ENCODE results near the gene ESR1. TPM values are rescaled to one million over a fixed set of nuclear protein-coding genes. Genes with fewer than 3 reads are reported as not detected.

ESR1 gene
- polyA plus RNA-seq, 1 donor (not counting 4 experiments of a cell fraction or from before 2014, with no cell fraction given), result 0.22 TPM

- FAIRE-seq, result no peak
- no peak overlapping the region for H3K27ac ChIP-seq (ENCODE audit: control insufficient read depth, insufficient read depth, low read length)
Measured at GRCh38 chr6:151814614-151815013, 7.1 kb downstream of the ESR1 start.

GRCh38 chr6:151822252-151823111 is 15.0 kb downstream of the ESR1 start:
- H4K20me1 ChIP-seq (ENCODE audit: control insufficient read depth, extremely low read depth, insufficient read depth, low read length), result no peaks in the 10 kb centered on the region
- no peaks in the 10 kb centered on the region for H3K9me3 ChIP-seq (ENCODE audit: control insufficient read depth, low read depth, low read length)
- H3K79me2 ChIP-seq (ENCODE audit: control insufficient read depth, insufficient read depth, low read length), result no peaks in the 10 kb centered on the region
- H2AFZ ChIP-seq (ENCODE audit: control insufficient read depth, low read length), result no peak overlapping the region
- no peak overlapping the region for H3K9ac ChIP-seq (ENCODE audit: control insufficient read depth, extremely low read depth, insufficient read depth, low read length)
- H3K36me3 ChIP-seq (ENCODE audit: control insufficient read depth in 2 of 2, extremely low read depth in 1 of 2, insufficient read depth in 2 of 2, low read length in 2 of 2), result no peaks in the 10 kb centered on the region
- no peak overlapping the region for H3K27ac ChIP-seq (ENCODE audit: control insufficient read depth, insufficient read depth, low read length)
- no peaks in the 10 kb centered on the region for H3K27me3 ChIP-seq (ENCODE audit: control insufficient read depth, extremely low read depth, insufficient read depth, low read length)
- dilution Hi-C loops (cut with MboI; ENCODE audit: extremely low pct_ligation_motif_present, low sequenced_read_pairs), result no loop called here
- DNase-seq (ENCODE audit: low read depth, low spot score) (no peak), FAIRE-seq (no peak)
- H3K4me3 ChIP-seq (ENCODE audit: control insufficient read depth in 2 of 3, extremely low read depth in 1 of 3, insufficient read depth in 2 of 3, low read depth in 1 of 3, low read length in 3 of 3), result no peak overlapping the region
- no peak for TF ChIP-seq EZH2 (IDR thresholded peaks at IDR 0.05; ENCODE audit: low read length)
- H3K4me1 ChIP-seq (ENCODE audit: control insufficient read depth, extremely low read depth, insufficient read depth, low read length), result no peaks in the 10 kb centered on the region
- H3K9me1 ChIP-seq (ENCODE audit: control insufficient read depth, extremely low read depth, insufficient read depth, low read length), result no peaks in the 10 kb centered on the region
- H3K4me2 ChIP-seq (ENCODE audit: control insufficient read depth, extremely low read depth, insufficient read depth, low read depth, low read length), result no peak overlapping the region

More at GRCh38 chr6:151814614-151815013, 7.1 kb downstream of the ESR1 start:
- no peaks in the 10 kb centered on the region for H3K4me1 ChIP-seq (ENCODE audit: control insufficient read depth, extremely low read depth, insufficient read depth, low read length)
- no peaks in the 10 kb centered on the region for H3K9me3 ChIP-seq (ENCODE audit: control insufficient read depth, low read depth, low read length)
- dilution Hi-C loops (cut with MboI; ENCODE audit: extremely low pct_ligation_motif_present, low sequenced_read_pairs), result no loop called here
- no peak overlapping the region for H2AFZ ChIP-seq (ENCODE audit: control insufficient read depth, low read length)
- H3K27me3 ChIP-seq (ENCODE audit: control insufficient read depth, extremely low read depth, insufficient read depth, low read length), result peaks cover 8% of the 10 kb centered on the region
- no peaks in the 10 kb centered on the region for H3K79me2 ChIP-seq (ENCODE audit: control insufficient read depth, insufficient read depth, low read length)
- H3K9ac ChIP-seq (ENCODE audit: control insufficient read depth, extremely low read depth, insufficient read depth, low read length), result no peak overlapping the region
- no peak overlapping the region for H3K4me2 ChIP-seq (ENCODE audit: control insufficient read depth, extremely low read depth, insufficient read depth, low read depth, low read length)
- no peaks in the 10 kb centered on the region for H3K36me3 ChIP-seq (ENCODE audit: control insufficient read depth in 2 of 2, extremely low read depth in 1 of 2, insufficient read depth in 2 of 2, low read length in 2 of 2)
- H3K4me3 ChIP-seq (ENCODE audit: control insufficient read depth in 2 of 3, extremely low read depth in 1 of 3, insufficient read depth in 2 of 3, low read depth in 1 of 3, low read length in 3 of 3), result no peak overlapping the region
- H4K20me1 ChIP-seq (ENCODE audit: control insufficient read depth, extremely low read depth, insufficient read depth, low read length), result no peaks in the 10 kb centered on the region
- TF ChIP-seq CTCF (optimal IDR thresholded peaks at IDR 0.05 in 1 of 3, IDR thresholded peaks at IDR 0.05 in 1 of 3, conservative IDR thresholded peaks at IDR 0.05 in 1 of 3; ENCODE audit: extremely low read depth in 1 of 3, insufficient read depth in 2 of 3, low read length in 3 of 3) (no peak), EZH2 (IDR thresholded peaks at IDR 0.05; ENCODE audit: low read length) (no peak)
- DNase-seq (ENCODE audit: low read depth, low spot score), result no peak
- H3K9me1 ChIP-seq (ENCODE audit: control insufficient read depth, extremely low read depth, insufficient read depth, low read length), result no peaks in the 10 kb centered on the region

All from keratinocyte (primary cell).